ENCODE data around the gene MEIOSIN.

The MEIOSIN gene

DNA sequence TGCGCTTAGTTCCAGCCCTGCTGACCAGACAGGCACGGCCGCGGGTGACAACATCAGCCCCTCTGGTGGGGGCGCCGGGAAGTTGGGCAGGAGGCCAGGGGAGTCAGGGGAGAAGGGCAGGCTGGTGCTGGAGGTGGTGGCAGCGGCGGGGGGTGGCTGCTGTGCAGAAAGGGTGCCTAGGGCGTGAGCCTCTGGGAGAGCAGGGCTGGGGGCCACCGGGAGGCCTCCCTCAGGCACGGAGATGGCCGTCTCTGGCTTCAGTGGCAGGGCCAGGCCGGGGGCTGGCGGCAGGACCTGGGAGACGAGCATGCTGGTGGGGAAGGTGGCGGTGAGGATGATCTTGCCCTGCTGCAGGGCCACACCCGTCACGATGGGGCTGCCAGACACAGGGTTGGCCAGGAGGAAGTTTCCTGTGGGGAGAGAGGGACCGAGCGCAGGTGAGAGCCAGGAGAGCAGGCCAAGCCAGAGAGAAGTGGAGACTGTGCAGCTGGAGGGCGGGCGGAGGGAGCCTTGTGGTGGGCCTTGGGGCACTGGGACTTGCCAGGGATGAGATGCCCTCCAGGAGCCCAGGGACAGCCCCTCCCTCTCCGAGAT is 32.6 kb downstream of the MEIOSIN start:
- no peak for DNase-seq (ENCODE audit: low read depth in 2 of 2)

DNA sequence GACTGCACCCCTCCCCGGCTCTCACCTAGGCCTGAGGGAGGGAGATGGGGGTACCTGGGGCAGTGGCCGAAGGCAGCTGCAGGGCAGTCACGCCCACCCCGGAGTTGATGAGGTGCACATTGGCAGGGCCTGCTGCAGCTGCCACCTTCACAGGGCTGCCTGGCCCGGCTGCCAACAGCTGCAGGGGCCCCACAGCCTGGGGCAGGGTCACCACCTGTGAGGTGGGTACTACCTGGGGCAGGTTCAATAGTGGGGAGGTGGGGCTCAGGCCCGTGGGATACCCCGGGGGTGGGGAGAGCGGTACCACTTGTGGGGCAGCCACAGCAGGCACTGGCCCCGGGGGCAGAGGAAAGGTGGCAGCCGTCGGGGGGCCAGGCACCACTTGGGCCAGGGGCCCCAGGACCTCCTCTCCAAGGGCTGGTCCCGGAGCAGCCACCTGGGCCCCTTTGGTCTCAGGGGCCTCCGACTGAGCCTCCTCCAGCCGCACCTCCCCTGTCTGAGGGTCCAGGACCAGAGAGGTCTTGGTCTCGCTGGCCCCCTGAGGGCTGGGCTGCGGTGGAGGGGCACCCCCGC is 33.1 kb downstream of the MEIOSIN start:
- no peak for DNase-seq (ENCODE audit: low read depth in 2 of 2)

GRCh38 chr19:45766869-45767346 is 33.7 kb downstream of the MEIOSIN start:
- no peak for DNase-seq (ENCODE audit: low read depth in 2 of 2)

- DNase-seq (ENCODE audit: low read depth in 2 of 2): no peak
Observed at GRCh38 chr19:45767410-45767880, 34.2 kb downstream of the MEIOSIN start.

DNA sequence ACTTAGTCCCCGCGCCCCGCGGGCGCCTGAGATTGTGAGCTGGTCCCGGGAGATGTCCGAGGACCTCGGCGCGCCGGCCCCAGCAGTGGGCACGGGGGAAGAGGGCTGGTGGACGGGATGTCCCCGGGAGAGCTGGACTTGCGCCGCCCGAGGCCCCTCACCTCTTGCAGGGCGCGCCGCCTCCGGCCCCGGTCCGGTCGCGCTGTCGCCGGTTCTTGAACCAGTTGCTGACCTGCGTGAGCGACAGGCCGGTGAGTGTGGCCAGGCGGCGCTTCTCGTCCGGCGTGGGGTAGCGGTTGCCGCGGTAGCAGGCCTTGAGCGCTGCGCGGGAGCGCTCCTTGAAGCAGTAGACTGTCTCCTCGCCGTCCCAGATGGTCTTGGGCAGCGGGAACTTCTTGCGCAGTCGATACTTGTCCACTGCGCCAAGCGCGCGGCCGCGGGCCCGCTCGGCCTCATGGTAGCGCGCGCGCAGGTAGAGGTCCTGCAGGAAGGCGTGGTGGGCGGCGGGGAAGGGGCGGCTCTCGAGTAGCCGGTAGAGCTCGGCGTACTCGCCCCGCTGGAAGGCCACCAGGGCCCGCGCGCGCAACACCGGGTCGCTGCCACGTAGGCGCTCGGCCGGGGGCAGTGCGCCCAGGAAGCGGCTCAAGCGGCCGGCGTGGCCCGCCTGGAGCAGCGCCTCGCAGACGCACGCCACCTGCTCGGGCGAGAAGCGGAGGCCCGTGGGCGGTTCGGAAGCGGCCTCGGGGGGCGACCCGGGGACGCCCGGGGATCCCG is 34.8 kb downstream of the MEIOSIN start:
- DNase-seq (ENCODE audit: low read depth in 2 of 2): no peak

DNA sequence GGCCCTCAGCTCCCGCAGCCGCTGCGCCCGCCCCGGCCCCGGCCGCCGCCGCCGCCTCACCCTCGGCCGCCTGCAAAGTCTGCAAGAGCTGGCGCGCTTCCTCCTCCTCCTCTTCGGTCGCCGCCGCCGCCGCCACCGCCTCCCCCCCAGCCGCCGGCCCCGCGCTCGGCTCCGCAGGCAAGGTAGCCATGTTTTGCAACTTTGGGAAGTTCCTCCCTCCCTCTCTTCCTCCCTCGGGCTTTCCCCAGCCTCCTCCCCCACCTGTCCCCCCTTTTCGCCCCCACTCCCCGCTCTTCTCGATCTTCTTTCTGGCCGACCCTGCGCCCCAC is 35.4 kb downstream of the MEIOSIN start:
- no peak for DNase-seq (ENCODE audit: low read depth in 2 of 2)

DNA sequence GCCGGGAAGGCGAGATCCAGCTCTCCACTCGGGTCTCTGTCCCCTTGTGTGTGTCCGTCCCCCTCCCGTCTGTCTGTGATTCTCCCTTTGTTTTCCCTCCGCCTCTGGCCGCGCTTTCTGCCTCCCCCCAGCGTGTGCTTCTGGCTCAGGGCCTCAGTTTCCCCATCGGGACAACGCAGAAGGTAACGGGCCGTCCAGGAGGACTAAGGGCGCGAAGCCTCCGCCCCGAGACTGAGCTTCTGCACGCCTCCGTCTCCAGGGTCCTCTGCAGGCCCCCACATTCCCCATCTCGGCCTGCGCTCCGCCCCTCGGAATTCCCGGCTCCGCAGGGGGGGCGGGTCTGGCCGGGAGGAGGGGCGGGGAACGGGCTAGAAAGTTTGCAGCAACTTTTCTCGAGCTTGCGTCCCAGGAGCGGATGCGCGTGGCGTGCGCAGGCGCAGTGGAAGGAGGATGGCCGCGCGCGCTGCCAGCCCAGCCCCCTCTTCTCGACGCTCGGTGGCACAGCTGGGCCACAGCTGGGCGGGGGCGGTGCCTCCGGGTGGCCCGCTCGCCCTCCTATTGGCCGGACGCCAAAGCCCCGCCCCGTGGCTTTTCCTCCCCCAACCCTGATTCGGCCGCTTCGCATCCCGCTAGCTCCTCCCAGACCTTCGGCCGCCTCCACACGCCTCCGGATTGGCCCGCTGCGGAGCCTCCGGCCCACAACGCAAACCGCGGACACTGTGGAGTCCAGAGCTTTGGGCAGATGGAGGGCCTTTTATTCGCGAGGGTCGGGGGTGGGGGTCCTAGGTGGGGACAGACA is 35.9 kb downstream of the MEIOSIN start, which contains the start of gene SIX5:
SIX5 (minus strand) TSS at position 269 of the 799 bp plus-strand sequence. CDS start 408 bp downstream, outside the sequence.
- peak; percentile 81 to 88 for DNase-seq (ENCODE audit: low read depth in 2 of 2)

DNA sequence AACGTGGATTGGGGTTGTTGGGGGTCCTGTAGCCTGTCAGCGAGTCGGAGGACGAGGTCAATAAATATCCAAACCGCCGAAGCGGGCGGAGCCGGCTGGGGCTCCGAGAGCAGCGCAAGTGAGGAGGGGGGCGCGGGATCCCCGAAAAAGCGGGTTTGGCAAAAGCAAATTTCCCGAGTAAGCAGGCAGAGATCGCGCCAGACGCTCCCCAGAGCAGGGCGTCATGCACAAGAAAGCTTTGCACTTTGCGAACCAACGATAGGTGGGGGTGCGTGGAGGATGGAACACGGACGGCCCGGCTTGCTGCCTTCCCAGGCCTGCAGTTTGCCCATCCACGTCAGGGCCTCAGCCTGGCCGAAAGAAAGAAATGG is 36.6 kb downstream of the MEIOSIN start:
- peak in 1 of 2 donors; percentile 34 for DNase-seq (ENCODE audit: low read depth in 2 of 2)

DNA sequence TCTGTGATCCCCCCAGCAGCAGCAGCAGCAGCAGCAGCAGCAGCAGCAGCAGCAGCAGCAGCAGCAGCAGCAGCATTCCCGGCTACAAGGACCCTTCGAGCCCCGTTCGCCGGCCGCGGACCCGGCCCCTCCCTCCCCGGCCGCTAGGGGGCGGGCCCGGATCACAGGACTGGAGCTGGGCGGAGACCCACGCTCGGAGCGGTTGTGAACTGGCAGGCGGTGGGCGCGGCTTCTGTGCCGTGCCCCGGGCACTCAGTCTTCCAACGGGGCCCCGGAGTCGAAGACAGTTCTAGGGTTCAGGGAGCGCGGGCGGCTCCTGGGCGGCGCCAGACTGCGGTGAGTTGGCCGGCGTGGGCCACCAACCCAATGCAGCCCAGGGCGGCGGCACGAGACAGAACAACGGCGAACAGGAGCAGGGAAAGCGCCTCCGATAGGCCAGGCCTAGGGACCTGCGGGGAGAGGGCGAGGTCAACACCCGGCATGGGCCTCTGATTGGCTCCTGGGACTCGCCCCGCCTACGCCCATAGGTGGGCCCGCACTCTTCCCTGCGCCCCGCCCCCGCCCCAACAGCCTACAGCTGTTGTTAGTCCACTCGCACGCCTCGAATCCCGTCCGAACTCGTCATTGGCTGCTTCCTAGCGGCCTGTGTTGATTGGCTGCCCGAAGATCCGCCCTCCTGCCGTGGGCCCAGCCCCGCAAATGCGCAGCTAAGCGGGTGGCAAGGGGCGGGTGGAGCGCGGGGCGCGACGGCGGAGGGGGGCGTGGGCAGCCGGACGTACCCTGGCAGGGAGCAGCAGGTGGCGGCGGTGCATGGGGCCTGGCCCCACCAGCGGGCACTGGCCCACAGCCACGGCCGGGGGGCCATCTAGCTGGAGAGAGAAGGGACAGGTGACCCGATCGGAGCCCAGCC is 37.2 kb downstream of the MEIOSIN start:
- DNase-seq (ENCODE audit: low read depth in 2 of 2): peak; percentile 83 to 89

- DNase-seq (ENCODE audit: low read depth in 2 of 2): no peak
Observed at GRCh38 chr19:45771311-45771933, 38.2 kb downstream of the MEIOSIN start.

DNA sequence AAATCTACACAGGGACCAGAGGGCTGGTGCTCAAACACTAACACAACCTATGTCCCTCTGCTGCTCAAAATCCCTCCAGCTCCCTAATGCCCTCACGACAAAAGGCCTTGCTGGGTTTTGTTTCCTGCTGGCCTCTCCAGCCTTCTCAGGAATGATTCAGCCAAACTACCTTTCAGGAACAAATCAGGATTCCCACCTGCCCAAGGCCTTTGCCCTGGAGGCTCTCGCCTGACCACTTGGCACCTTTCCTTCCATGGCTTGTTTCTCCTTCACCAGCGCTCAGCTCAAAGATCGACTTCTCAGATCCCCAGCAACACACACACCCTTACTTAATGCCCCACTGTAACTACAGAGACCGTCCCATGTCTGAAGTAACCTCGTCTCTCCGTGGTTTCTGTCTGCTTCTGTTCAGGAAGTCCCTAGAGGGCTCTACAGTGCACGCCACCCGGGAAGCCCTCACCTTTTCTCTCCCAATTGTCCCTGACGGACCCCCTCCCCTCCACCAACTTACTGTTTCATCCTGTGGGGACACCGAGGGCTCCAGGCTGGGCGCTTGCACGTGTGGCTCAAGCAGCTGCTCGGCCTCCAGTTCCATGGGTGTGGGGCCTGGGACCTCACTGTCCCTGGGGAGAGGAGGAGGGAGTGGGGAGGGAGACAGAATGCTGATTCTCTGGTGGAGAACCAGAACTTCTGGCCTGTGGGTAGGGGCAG is 39.0 kb downstream of the MEIOSIN start:
- no peak for DNase-seq (ENCODE audit: low read depth in 2 of 2)

DNA sequence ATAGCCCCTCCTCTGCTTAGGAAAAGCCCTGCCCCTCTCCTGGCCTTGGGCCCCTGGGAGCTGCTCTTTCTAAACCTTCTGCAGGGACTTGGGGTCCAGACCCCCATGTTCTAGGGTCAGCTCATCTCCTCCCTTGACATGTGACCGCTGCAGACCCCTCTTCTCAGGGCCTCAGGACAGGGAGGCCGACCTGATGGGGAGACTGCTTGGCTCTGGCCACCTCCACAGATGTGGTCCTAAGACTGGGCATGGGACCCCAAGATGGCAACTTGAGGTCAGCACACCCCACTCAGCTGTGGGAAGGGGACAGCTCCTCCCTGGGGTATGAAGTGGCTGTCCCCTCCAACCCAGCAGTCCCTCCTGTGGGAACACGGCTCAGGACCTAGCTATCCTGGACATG is 39.7 kb downstream of the MEIOSIN start:
- no peak for DNase-seq (ENCODE audit: low read depth in 2 of 2)

DNA sequence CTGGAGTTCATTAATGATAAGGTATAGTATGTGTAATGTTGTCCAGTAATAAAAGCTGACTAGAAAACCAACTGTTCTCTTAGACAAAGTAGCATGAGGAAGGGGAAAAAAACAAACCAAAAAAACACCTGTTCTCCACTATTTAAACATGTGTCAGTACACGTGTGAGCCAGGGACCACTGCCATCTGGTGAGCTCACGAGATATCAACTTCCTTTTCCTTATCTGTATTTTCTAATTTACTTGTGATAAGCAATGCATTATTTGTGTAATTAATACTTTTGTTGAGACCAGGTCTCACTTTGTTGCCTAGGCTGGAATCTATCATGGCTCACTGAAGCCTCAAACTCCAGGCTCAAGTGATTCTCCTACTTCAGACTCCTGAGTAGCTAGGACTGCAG is 40.1 kb downstream of the MEIOSIN start:
- no peak for DNase-seq (ENCODE audit: low read depth in 2 of 2)

DNA sequence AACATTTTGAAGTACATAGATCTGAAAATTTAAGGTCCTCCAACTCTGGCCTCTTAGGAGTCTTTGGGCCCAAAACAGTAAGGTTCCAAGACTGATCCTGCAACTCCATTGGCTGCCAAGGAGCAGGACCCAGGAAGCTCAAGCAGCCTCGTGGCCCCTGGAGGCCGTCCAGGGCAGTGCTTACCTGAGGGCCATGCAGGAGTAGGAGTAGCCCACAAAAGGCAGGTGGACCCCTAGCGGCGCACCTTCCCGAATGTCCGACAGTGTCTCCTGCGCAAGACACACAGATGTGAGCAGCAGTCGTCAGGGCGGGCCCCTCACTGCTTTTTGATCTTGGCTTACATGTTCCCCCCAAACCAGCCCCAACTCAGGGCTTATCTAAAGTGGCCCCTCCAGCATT is 41.5 kb downstream of the MEIOSIN start:
- no peak for DNase-seq (ENCODE audit: low read depth in 2 of 2)

DNA sequence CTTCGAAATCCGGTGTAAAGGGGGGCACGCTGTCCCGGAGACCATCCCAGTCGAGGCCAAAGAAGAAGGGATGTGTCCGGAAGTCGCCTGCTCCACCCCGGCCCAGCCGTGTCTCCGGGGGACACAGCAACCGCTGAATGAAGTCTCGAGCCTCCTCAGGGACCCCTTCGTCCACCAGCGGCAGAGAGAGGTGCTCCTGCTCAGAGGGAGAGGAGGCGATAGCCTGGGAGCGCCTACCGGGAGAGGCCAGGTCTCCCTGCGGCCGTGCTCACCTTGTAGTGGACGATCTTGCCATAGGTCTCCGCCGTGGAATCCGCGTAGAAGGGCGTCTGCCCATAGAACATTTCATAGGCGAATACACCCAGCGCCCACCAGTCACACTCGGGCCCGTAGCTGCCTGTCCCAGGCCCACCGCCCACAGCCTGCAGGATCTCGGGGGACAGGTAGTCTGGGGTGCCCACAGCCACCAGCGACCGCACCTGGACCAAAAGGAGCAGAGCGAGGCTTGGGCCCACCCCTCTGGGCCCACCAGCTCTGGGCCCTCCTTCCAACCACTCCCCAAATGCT is 44.2 kb downstream of the MEIOSIN start:
- no peak for DNase-seq (ENCODE audit: low read depth in 2 of 2)

DNA sequence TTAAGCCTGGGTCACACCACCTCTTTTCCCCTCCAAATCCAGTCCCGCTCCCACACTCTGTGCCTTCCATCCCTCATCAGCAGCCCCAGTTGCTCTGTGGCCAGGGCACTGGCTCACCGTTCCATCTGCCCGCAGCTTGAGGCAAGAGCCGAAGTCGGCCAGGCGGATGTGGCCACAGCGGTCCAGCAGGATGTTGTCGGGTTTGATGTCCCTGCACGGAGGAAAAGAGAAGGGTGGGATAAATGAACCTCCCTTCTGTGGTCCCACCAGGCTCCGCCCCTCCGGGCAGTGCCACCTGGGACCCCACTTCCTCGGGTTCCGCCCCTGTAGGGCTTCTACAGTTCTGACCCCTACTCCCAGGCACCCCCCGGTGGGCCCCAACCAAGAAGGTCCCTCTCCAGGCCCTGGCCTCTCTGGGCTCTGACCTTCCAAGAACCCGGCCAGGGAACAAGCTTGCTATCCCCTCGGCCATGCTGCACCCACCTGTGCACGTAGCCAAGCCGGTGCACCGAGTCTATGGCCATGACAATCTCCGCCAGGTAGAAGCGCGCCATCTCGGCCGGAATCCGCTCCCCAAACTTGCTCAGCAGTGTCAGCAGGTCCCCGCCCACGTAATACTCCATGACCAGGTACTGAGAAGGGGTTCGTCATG is 44.9 kb downstream of the MEIOSIN start:
- no peak for DNase-seq (ENCODE audit: low read depth in 2 of 2)

DNA sequence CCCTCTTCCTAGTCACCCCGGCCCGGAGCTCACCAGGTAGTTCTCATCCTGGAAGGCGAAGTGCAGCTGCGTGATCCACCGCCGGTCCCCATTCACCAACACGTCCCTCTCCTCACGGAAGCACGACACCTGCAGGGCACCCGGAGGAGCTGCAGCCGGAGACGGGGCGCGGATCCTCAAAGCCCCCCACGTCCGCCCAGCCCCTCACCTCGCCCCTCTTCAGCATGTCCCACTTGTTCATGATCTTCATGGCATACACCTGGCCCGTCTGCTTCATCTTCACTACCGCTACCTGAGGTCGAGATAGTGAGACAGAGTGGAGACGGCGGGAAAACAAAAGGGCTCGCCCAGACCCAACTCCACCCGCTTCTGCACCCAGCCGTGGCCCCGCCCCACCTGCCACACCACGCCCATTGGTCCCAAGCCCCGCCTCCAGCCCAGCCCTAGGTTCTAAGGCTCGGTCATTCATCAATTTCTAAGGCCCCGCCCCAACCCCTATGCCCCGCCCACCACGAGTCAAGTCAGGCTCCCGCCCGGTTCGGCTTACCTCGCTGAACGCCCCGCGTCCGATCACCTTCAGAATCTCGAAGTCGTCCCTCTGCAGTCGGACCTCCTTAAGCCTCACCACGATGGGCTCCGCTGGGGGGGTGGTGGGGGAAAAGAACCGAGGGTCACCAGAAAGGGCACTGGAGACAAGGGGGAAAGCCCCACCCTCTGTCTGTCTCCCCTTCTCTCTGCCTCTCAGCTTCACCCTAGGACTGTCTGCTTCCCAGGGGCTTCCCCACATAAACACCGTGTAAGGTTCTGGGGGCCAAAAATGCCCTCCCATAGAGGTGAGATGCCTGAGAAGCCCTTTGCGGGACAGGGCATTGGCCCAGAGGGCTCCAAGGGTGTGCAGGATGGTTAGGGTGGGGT is 46.2 kb downstream of the MEIOSIN start:
- peak; percentile 53 to 55 for DNase-seq (ENCODE audit: low read depth in 2 of 2)

- DNase-seq (ENCODE audit: low read depth in 2 of 2): no peak
Observed at GRCh38 chr19:45780146-45780447, 46.9 kb downstream of the MEIOSIN start.
